Aorta (tissue), 5 donors: Measurements from ENCODE around the gene SLC4A11. TPM values are rescaled to one million over a fixed set of nuclear protein-coding genes. Genes with fewer than 3 reads are reported as not detected.
A peak's percentile ranks its signal among the peaks of the same experiment; 100 is the strongest.

ENCODE experiments used
- ATAC-seq: fragments of 200-7000 bp; cut with Tn5 transposase; one replicate; pipeline ENCODE4 v1.9.1; 2022; ENCODE audit warnings: moderate library complexity; ENCODE audit not compliant: low FRiP score
- DNase-seq, 2 donors: peaks; one replicate each; pipeline ENCODE4 v3.0.0-alpha.2; 2020
- H3K27ac ChIP-seq, 2 donors: one replicate each; pipeline ENCODE4 v1.5.1; 2013; ENCODE audit warnings: low read length in 2 of 2, mild to moderate bottlenecking in 2 of 2, moderate library complexity in 2 of 2, control low read depth in 1 of 2, inconsistent platforms in 1 of 2, low read depth in 1 of 2
- H3K27me3 ChIP-seq, 2 donors: one replicate each; pipeline ENCODE4 v1.6.1; 2013; ENCODE audit warnings: control low read depth in 1 of 2, low read length in 1 of 2, mild to moderate bottlenecking in 1 of 2, moderate library complexity in 1 of 2; ENCODE audit not compliant: insufficient read depth in 2 of 2, control insufficient read depth in 1 of 2
- H3K36me3 ChIP-seq, 2 donors: one replicate each; pipeline ENCODE4 v1.6.1; 2013; ENCODE audit warnings: control low read depth in 1 of 2, low read length in 1 of 2, mild to moderate bottlenecking in 1 of 2; ENCODE audit not compliant: insufficient read depth in 2 of 2, control insufficient read depth in 1 of 2
- H3K4me1 ChIP-seq, 2 donors: one replicate each; pipeline ENCODE4 v1.6.1; 2013; ENCODE audit warnings: low read length in 2 of 2, control low read depth in 1 of 2, mild to moderate bottlenecking in 1 of 2, moderate library complexity in 1 of 2; ENCODE audit not compliant: insufficient read depth in 2 of 2, control insufficient read depth in 1 of 2
- H3K4me3 ChIP-seq, 2 donors: one replicate each; pipeline ENCODE4 v1.5.1; 2013; ENCODE audit warnings: low read length in 2 of 2, control low read depth in 1 of 2, mild to moderate bottlenecking in 1 of 2
- H3K9me3 ChIP-seq: one replicate; pipeline ENCODE4 v1.6.1; 2013; ENCODE audit warnings: mild to moderate bottlenecking, low read length; ENCODE audit not compliant: control insufficient read depth
- WGBS, 2 donors: extraction: QIAGEN DNeasy Blood & Tissue Kit; methylation state at CpG; one replicate each; pipeline ENCODE4 v1.1.7; 2013; 5-methylcytosine and 5-hydroxymethylcytosine counted together
- intact Hi-C, 2 donors: fragments of 100-400 bp; cut with DNase I; formaldehyde crosslinking; loops; one replicate each; pipeline versions ENCODE4 v1.14.2 to v1.15.0; 2022
- polyA plus RNA-seq, 2 donors: library from polyadenylated mRNA; stranded (reverse); fragments of 200-250 nt; gene quantifications; one replicate each; pipeline ENCODE4 v1.2.3, GENCODE V29; 2013
- total RNA-seq, 2 donors: library from RNA; stranded (reverse); fragmentation: NEBNext Ultra II Directional; extraction: Animal tissue kit (Norgen Biotek cat#: 25700); gene quantifications; one replicate each; pipeline ENCODE4 v1.2.1, GENCODE V29; 2021
- donor health status: healthy with polysubstance abuse.
- donor health status: Bipolar disorder and iron deficiency.
- donor health status: DM: no; HTN: no; CAD: no.
- donor health status: DM: no; HTN: no; CAD: no.
- donor health status: DM: yes; HTN: yes; CAD: no.

The SLC4A11 gene
- total and polyA plus RNA-seq, 4 donors = 0.23 to 0.63 (median 0.29) TPM; not detected in 1

- H3K27me3 ChIP-seq = no peaks in the 10 kb centered on the region
- no peak overlapping the region for H3K4me3 ChIP-seq
- DNase-seq (no peak), ATAC-seq (no peak)
- H3K4me1 ChIP-seq = no peaks in the 10 kb centered on the region
- intact Hi-C loops = no loop called here
- H3K27ac ChIP-seq = no peak overlapping the region
- peaks cover 0 to 6% of the 10 kb centered on the region in 2 donors for H3K36me3 ChIP-seq
- 90 to 91% methylated on average over 10 of the region's 10 CpGs for WGBS, 2 donors
- H3K9me3 ChIP-seq = no peaks in the 10 kb centered on the region
These were observed 11.1 kb upstream of the SLC4A11 start for GRCh38 chr20:3250091-3250504.

GRCh38 chr20:3248993-3249347 lies 10.0 kb upstream of the SLC4A11 start:
- DNase-seq (no peak), ATAC-seq (no peak)
- Histone ChIP-seq H3K27me3 (no peaks in the 10 kb centered on the region), H3K4me3 (no peak overlapping the region), H3K36me3 (peaks cover 0 to 2% of the 10 kb centered on the region in 2 donors), H3K27ac (no peak overlapping the region), H3K4me1 (no peaks in the 10 kb centered on the region), H3K9me3 (no peaks in the 10 kb centered on the region)
- intact Hi-C loops = no loop called here
- WGBS, 2 donors = 52 to 58% methylated on average over 18 of the region's 18 CpGs

- H3K9me3 ChIP-seq = no peaks in the 10 kb centered on the region
- H3K36me3 ChIP-seq = peaks cover 0 to 2% of the 10 kb centered on the region in 2 donors
- no peak overlapping the region for H3K4me3 ChIP-seq
- H3K27me3 ChIP-seq = no peaks in the 10 kb centered on the region
- intact Hi-C loops = no loop called here
- ATAC-seq (peak; percentile 50), DNase-seq (peak in 1 of 2 donors; percentile 62)
- 9 to 11% methylated on average over 52 to 53 of the region's 53 CpGs for WGBS, 2 donors
- no peaks in the 10 kb centered on the region for H3K4me1 ChIP-seq
- H3K27ac ChIP-seq = no peak overlapping the region
These were observed 9.4 kb upstream of the SLC4A11 start for GRCh38 chr20:3248167-3248992.

- H3K9me3 ChIP-seq = no peaks in the 10 kb centered on the region
- intact Hi-C loops = no loop called here
These were observed 8.6 kb upstream of the SLC4A11 start for GRCh38 chr20:3247638-3248037.

GRCh38 chr20:3246682-3247081 lies 7.7 kb upstream of the SLC4A11 start:
- ATAC-seq (no peak), DNase-seq (no peak)
- 92 to 94% methylated on average over 1 of the region's 1 CpG for WGBS, 2 donors
- Histone ChIP-seq H3K27ac (no peak overlapping the region), H3K4me1 (no peaks in the 10 kb centered on the region), H3K9me3 (no peaks in the 10 kb centered on the region), H3K36me3 (no peaks in the 10 kb centered on the region), H3K27me3 (no peaks in the 10 kb centered on the region), H3K4me3 (no peak overlapping the region)
- intact Hi-C loops = no loop called here

More at GRCh38 chr20:3247638-3248037, 8.6 kb upstream of the SLC4A11 start:
- DNase-seq = no peak
- Histone ChIP-seq H3K4me3 (no peak overlapping the region), H3K36me3 (peaks cover 0 to 2% of the 10 kb centered on the region in 2 donors), H3K27me3 (no peaks in the 10 kb centered on the region), H3K4me1 (no peaks in the 10 kb centered on the region), H3K27ac (no peak overlapping the region)
- ATAC-seq = peak; percentile 45
- 10 to 12% methylated on average over 4 of the region's 4 CpGs for WGBS, 2 donors

- H3K36me3 ChIP-seq = no peaks in the 10 kb centered on the region
- H3K9me3 ChIP-seq = no peaks in the 10 kb centered on the region
- H3K4me1 ChIP-seq = no peaks in the 10 kb centered on the region
- ATAC-seq (no peak), DNase-seq (no peak)
- no peak overlapping the region for H3K4me3 ChIP-seq
- no peaks in the 10 kb centered on the region for H3K27me3 ChIP-seq
- H3K27ac ChIP-seq = no peak overlapping the region
- intact Hi-C loops = no loop called here
- 77 to 78% methylated on average over 4 of the region's 4 CpGs for whole genome bisulfite sequencing, 2 donors
These were observed 6.7 kb upstream of the SLC4A11 start for GRCh38 chr20:3245711-3246110.

- no peaks in the 10 kb centered on the region for H3K4me1 ChIP-seq
- no peaks in the 10 kb centered on the region for H3K9me3 ChIP-seq
- ATAC-seq = no peak
- H3K36me3 ChIP-seq = no peaks in the 10 kb centered on the region
- no peak overlapping the region for H3K27ac ChIP-seq
- H3K4me3 ChIP-seq = no peak overlapping the region
- no peaks in the 10 kb centered on the region for H3K27me3 ChIP-seq
- intact Hi-C loops = no loop called here
- WGBS, 2 donors = 59 to 68% methylated on average over 2 of the region's 2 CpGs
- no peak for DNase-seq
These were observed 6.2 kb upstream of the SLC4A11 start for GRCh38 chr20:3245156-3245555.

- Histone ChIP-seq H3K9me3 (no peaks in the 10 kb centered on the region), H3K4me3 (no peak overlapping the region), H3K27ac (no peak overlapping the region), H3K27me3 (no peaks in the 10 kb centered on the region), H3K36me3 (no peaks in the 10 kb centered on the region), H3K4me1 (no peaks in the 10 kb centered on the region)
- DNase-seq (no peak), ATAC-seq (no peak)
- WGBS, 2 donors = 89 to 100% methylated on average over 1 of the region's 1 CpG
- intact Hi-C loops = no loop called here
These were observed 5.6 kb upstream of the SLC4A11 start for GRCh38 chr20:3244613-3245012.

GRCh38 chr20:3243718-3244358 lies 4.8 kb upstream of the SLC4A11 start:
- intact Hi-C loops = no loop called here

More at GRCh38 chr20:3243718-3244358, 4.8 kb upstream of the SLC4A11 start:
- WGBS, 2 donors = 50 to 55% methylated on average over 11 of the region's 11 CpGs
- Histone ChIP-seq H3K36me3 (no peaks in the 10 kb centered on the region), H3K27me3 (no peaks in the 10 kb centered on the region), H3K9me3 (no peaks in the 10 kb centered on the region), H3K27ac (no peak overlapping the region), H3K4me1 (no peaks in the 10 kb centered on the region), H3K4me3 (no peak overlapping the region)
- ATAC-seq = no peak
- DNase-seq = no peak
